Large intestine (tissue), 3 donors: Measurements from ENCODE around the gene CDH23. TPM values are rescaled to one million over a fixed set of nuclear protein-coding genes. Genes with fewer than 3 reads are reported as not detected.

Experiments used
- DNase-seq, 2 donors: peaks; one replicate each; pipeline versions ENCODE4 v3.0.0 to v3.0.0-alpha.2; 2013
- H3K27ac ChIP-seq: one replicate; pipeline ENCODE4 v1.5.1; 2013; ENCODE audit warnings: low read length
- H3K27me3 ChIP-seq: 2 replicates; pipeline ENCODE4 v1.6.1; 2013; ENCODE audit warnings: low read length; ENCODE audit not compliant: control insufficient read depth, insufficient read depth
- H3K36me3 ChIP-seq: 2 replicates; pipeline ENCODE4 v1.6.1; 2013; ENCODE audit warnings: low read length; ENCODE audit not compliant: control insufficient read depth, insufficient read depth
- H3K4me1 ChIP-seq: one replicate; pipeline ENCODE4 v1.6.1; 2013; ENCODE audit warnings: low read length; ENCODE audit not compliant: control insufficient read depth, insufficient read depth
- H3K4me3 ChIP-seq: one replicate; pipeline ENCODE4 v1.5.1; 2013; ENCODE audit warnings: low read length
- H3K9me3 ChIP-seq: one replicate; pipeline ENCODE4 v1.6.1; 2013; ENCODE audit warnings: mild to moderate bottlenecking, low read depth, low read length, moderate library complexity; ENCODE audit not compliant: control insufficient read depth
- WGBS: methylation state at CpG from one replicate; pipeline ENCODE4 v1.1.5; 2013; ENCODE audit warnings: low lambda C conversion rate; ENCODE audit not compliant: insufficient coverage; 5-methylcytosine and 5-hydroxymethylcytosine counted together
- polyA plus RNA-seq: library from polyadenylated mRNA; unstranded; fragments of 120-200 nt; gene quantifications from one replicate; pipeline ENCODE4 v1.2.1, GENCODE V29; 2013

Gene CDH23
- polyA plus RNA-seq, 1 donor = 1.7 TPM

DNA sequence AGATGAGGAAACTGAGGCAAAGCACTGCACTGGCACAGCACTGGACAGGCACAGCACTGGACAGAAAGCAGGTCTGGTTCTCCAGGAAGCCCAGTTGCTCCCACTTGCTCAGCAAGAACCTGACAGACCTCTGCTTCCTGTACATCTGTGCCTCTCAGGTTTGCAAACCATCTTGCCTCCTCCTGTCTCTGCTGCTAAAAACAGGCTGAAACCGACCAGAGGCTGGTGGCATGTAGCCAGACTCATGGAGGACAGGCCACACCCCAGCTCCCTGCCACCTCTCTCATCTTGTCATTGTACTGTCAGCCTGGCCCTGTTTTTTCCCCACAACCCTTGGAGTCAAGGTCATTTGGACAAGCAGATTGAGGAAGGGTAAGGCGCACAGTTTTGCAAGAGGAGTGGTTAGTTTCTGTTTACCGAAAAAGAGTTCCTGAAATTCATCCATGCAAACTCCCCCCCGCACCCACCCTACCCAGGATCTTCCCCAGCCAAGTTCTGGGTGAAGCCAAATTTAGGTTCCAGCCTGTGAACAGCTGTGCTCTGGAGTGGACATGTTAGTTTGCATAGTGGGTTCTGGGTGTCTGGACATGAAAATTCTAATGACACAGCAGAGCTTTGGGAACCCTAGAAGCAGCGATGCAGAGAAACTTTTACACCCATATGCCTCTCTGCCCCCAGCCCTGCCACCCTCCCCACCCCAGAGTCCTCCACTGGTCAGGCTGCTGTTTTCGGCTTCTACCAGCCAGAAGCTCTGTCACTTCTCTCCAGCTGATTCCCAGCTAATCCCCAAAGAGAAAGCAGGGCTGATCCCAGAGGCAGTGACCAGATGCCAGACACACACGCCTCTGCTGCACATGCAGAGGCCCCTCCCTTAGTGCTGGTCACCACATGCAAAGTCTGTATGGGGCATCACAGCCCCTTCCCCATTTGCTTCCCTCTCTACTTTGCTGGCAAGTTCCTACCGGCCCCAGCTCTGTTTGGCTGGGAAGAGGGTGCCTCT is 331.3 kb downstream of the CDH23 start:
- DNase-seq = peak; percentile 61 to 64
- Histone ChIP-seq H3K27ac (peak overlapping the region; percentile 48), H3K9me3 (no peaks in the 10 kb centered on the region), H3K4me3 (no peak overlapping the region), H3K4me1 (peaks cover 38% of the 10 kb centered on the region), H3K27me3 (no peaks in the 10 kb centered on the region), H3K36me3 (no peaks in the 10 kb centered on the region)
- no CpG with 5 or more reads among the region's 8 CpGs for WGBS

- no peak overlapping the region for H3K4me3 ChIP-seq
- no CpG with 5 or more reads among the region's 10 CpGs for WGBS
- peaks cover 38% of the 10 kb centered on the region for H3K4me1 ChIP-seq
- H3K27me3 ChIP-seq = no peaks in the 10 kb centered on the region
- H3K27ac ChIP-seq = peak overlapping the region; percentile 35
- peak in 1 of 2 donors; percentile 74 for DNase-seq
- H3K9me3 ChIP-seq = no peaks in the 10 kb centered on the region
- H3K36me3 ChIP-seq = no peaks in the 10 kb centered on the region
These were observed 332.5 kb downstream of the CDH23 start for GRCh38 chr10:71729161-71729636.

GRCh38 chr10:71731791-71732190 is 335.1 kb downstream of the CDH23 start:
- Histone ChIP-seq H3K27me3 (no peaks in the 10 kb centered on the region), H3K4me1 (peaks cover 34% of the 10 kb centered on the region), H3K27ac (no peak overlapping the region), H3K4me3 (no peak overlapping the region), H3K9me3 (no peaks in the 10 kb centered on the region), H3K36me3 (no peaks in the 10 kb centered on the region)
- no peak for DNase-seq
- WGBS = no CpG with 5 or more reads among the region's 12 CpGs

DNA sequence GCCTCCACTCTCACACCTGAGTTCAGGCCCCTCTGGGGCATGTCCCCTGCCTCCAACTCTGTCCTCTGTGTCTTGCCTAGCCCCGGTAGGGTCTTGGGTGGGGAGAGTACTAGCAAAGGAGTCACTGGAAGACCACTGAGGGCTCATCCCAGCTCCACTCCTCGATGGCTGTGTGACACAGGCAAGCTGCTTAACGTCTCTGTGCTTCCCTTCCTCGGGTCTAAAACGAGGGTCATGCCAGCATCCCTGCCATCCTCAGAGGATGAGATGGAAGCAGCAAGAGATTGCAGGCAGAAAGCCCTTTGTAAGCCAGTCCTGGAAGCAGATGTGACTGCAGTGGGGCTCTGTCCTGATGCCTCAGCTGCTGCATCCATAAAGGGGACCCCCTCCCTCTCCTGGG is 338.1 kb downstream of the CDH23 start:
- no peaks in the 10 kb centered on the region for H3K36me3 ChIP-seq
- no CpG with 5 or more reads among the region's 5 CpGs for WGBS
- H3K27ac ChIP-seq = no peak overlapping the region
- H3K4me1 ChIP-seq = peaks cover 10% of the 10 kb centered on the region
- no peaks in the 10 kb centered on the region for H3K9me3 ChIP-seq
- no peaks in the 10 kb centered on the region for H3K27me3 ChIP-seq
- H3K4me3 ChIP-seq = no peak overlapping the region
- DNase-seq = no peak

- no peak overlapping the region for H3K4me3 ChIP-seq
- DNase-seq = no peak
- no peak overlapping the region for H3K27ac ChIP-seq
- WGBS = no CpG with 5 or more reads among the region's 16 CpGs
- no peaks in the 10 kb centered on the region for H3K9me3 ChIP-seq
- no peaks in the 10 kb centered on the region for H3K36me3 ChIP-seq
- H3K27me3 ChIP-seq = no peaks in the 10 kb centered on the region
- H3K4me1 ChIP-seq = peaks cover 14% of the 10 kb centered on the region
These were observed 339.2 kb downstream of the CDH23 start for GRCh38 chr10:71735709-71736569.

- Histone ChIP-seq H3K27ac (no peak overlapping the region), H3K36me3 (no peaks in the 10 kb centered on the region), H3K9me3 (peaks cover under 1% of the 10 kb centered on the region), H3K4me1 (peaks cover 14% of the 10 kb centered on the region), H3K27me3 (no peaks in the 10 kb centered on the region), H3K4me3 (no peak overlapping the region)
- DNase-seq = no peak
- no CpG with 5 or more reads among the region's 2 CpGs for WGBS
These were observed 339.8 kb downstream of the CDH23 start for GRCh38 chr10:71736570-71736952.

DNA sequence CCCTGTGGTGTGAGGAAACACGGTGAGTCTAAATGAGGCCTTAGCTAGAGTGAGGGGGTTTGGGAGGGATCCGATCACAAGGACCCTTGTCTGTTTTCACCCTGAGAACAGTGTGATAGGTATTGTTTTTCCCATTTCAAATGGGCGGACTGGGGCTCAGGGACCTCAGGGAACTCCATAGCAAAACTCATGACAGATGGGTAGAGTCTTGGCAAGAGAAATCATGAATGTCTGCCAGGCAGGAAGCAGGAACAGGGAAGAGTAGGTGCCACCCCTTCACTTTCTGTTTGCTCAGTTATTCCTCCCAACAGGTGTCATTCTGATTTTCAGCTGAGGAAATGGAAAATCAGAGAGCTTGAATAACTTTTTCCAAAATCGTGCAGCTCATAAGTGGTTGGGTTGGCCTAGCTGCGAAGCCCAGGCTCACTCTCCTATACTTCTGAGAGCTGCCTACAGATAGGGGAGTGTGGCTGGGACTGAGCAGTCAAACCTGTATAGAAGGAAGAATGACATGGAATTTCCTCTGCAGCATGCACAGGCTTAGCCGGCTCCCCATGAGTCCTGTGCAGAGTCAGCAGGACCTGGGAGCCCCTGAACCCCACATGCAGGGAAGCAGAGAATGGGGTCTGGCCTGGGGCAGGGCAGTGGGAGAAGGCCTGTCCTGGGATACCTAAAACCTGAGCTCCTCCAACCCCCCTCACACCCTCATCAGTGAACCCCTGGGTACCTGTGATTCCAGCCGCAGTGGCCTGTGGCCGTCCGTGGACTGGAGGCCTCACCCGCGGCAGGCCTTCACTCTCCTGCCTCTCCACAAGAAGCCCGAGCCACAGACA is 340.5 kb downstream of the CDH23 start:
- Histone ChIP-seq H3K36me3 (no peaks in the 10 kb centered on the region), H3K9me3 (peaks cover 3% of the 10 kb centered on the region), H3K4me3 (no peak overlapping the region), H3K27ac (no peak overlapping the region), H3K27me3 (no peaks in the 10 kb centered on the region), H3K4me1 (peaks cover 14% of the 10 kb centered on the region)
- DNase-seq = no peak
- WGBS = no CpG with 5 or more reads among the region's 12 CpGs

DNA sequence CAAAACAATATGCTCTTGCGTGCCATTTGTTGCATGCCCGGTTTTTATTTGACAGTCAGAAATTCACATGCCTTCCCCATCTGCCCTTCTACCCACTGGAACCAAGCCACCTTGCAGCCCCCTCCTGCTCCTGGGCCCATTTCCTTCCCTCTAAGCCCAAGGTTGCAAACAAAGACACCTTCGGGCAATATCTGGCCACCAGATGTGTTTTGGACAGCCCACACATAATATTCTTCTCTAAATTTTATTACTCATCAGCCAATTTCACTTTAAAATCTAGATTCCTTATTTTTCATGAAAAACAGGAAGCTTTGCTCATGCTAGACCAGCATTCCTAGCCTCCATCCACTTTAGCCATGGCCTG is 341.1 kb downstream of the CDH23 start:
- H3K4me1 ChIP-seq = peaks cover 14% of the 10 kb centered on the region

DNA sequence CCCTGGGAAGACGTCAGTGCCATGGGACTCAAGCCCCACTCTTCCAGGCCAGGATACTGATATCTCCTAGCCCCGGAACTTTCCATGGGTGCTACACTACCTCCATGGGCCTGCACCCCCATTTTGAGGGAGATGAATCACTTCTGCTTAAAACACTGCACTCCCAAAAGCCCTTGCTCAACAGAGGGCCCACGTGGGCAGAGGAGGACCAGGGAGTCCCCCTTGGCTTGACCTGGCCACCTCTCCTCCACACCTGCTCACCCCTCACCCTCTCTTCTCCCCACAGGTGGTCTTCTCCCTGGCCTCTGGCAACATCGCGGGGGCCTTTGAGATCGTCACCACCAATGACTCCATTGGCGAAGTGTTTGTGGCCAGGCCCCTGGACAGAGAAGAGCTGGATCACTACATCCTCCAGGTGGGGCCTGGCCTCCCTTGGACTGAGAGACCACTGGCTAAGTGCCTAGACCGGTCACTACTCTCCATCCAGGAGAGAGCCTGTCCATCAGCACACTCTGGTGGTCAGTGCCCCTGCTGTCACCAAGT is 342.7 kb downstream of the CDH23 start:
- no peak for DNase-seq
- H3K27ac ChIP-seq = no peak overlapping the region
- H3K9me3 ChIP-seq = peaks cover 8% of the 10 kb centered on the region
- no CpG with 5 or more reads among the region's 8 CpGs for WGBS
- no peak overlapping the region for H3K4me3 ChIP-seq
- H3K36me3 ChIP-seq = no peaks in the 10 kb centered on the region
- peaks cover 14% of the 10 kb centered on the region for H3K4me1 ChIP-seq
- no peaks in the 10 kb centered on the region for H3K27me3 ChIP-seq

More for the DNA sequence above, 341.1 kb downstream of the CDH23 start:
- DNase-seq = no peak
- no CpG with 5 or more reads among the region's 3 CpGs for WGBS
- H3K9me3 ChIP-seq = peaks cover 7% of the 10 kb centered on the region
- no peaks in the 10 kb centered on the region for H3K36me3 ChIP-seq
- no peak overlapping the region for H3K4me3 ChIP-seq
- H3K27ac ChIP-seq = no peak overlapping the region
- no peaks in the 10 kb centered on the region for H3K27me3 ChIP-seq
